ENCODE data around the gene ITFG2. TPM values are rescaled to one million over a fixed set of nuclear protein-coding genes. Genes with fewer than 3 reads are reported as not detected.

ITFG2 gene
- total and polyA plus RNA-seq, 2 experiments from 2014 or later: 15.7 to 19.1 TPM

DNA sequence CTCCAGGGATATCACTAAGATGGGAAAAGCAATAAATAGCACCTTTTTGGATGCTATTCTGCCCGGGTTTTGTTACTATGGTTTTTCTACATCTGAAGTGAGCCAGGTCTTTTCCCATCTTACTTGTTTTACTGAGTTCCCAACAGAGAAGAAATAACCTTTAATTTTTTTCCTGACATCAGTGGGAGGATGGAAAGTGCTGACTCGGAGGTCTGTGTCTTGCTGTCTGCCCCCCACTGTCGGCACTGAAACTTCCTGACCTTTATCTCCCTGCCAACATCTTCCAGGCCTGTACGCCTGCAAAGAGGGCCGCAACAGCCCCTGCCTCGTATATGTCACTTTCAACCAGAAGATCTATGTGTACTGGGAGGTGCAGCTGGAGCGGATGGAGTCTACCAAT is 11.0 kb downstream of the ITFG2 start:
- H3K79me2 ChIP-seq (ENCODE audit: insufficient read depth): no peaks in the 10 kb centered on the region
- H3K27me3 ChIP-seq (replicated peaks; ENCODE audit: insufficient read depth): no peaks in the 10 kb centered on the region
- no peaks in the 10 kb centered on the region for H3K9me2 ChIP-seq (ENCODE audit: insufficient read depth)
- WGBS, 2 experiments (ENCODE audit: low coverage in 1 of 2, low lambda C conversion rate in 2 of 2, missing lambda C conversion rate in 2 of 2): 82% methylated on average over 7 of the region's 7 CpGs
- no peak overlapping the region for H2AFZ ChIP-seq
- peaks cover 6% of the 10 kb centered on the region; the same call in 1 of the 2 replicates for H3K36me3 ChIP-seq (ENCODE audit: low read depth)
- no peak for TF ChIP-seq EZH2phosphoT487 (IDR thresholded peaks at IDR 0.05; ENCODE audit: insufficient read depth, low read depth)
- TF ChIP-seq EZH2 (IDR thresholded peaks at IDR 0.05; ENCODE audit: insufficient read depth, poor library complexity, severe bottlenecking): no peak
- H3K27ac ChIP-seq: no peak overlapping the region
- no peak overlapping the region for H3K4me2 ChIP-seq (ENCODE audit: unreplicated experiment)
- H3F3A ChIP-seq (ENCODE audit: insufficient read depth): no peaks in the 10 kb centered on the region
- DNase-seq: no peak
- no peaks in the 10 kb centered on the region for H3K9me3 ChIP-seq (ENCODE audit: low read depth)
- in situ Hi-C loops (cut with MboI): no loop called here
- no peak overlapping the region for H3K4me3 ChIP-seq
- H3K9ac ChIP-seq: no peak overlapping the region
- no peaks in the 10 kb centered on the region for H4K20me1 ChIP-seq (ENCODE audit: insufficient read depth)
- H3K4me1 ChIP-seq (ENCODE audit: insufficient read depth): no peaks in the 10 kb centered on the region

DNA sequence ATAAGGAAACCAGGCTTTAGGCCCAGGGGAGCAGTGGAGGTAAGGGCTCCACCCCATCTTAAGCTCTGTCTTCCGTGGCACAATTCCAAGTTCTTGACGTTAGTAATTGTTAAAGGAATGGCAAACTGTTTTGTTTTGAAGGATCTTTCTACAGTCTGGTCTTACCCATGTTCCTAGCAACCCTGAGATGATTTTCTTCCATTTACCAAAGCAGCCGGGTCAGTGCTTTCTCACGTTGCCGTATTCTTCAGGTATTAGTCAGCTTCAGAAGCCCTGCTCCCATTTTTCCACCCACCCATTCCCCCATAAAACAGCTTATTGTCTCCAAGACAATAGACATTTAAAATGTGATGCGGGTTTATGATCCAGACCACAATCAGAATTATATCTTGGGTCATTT is 12.1 kb downstream of the ITFG2 start:
- no peak for DNase-seq
- H4K20me1 ChIP-seq (ENCODE audit: insufficient read depth): no peaks in the 10 kb centered on the region
- no peaks in the 10 kb centered on the region for H3K9me3 ChIP-seq (ENCODE audit: low read depth)
- no peaks in the 10 kb centered on the region for H3K4me1 ChIP-seq (ENCODE audit: insufficient read depth)
- no peak overlapping the region for H2AFZ ChIP-seq
- H3K4me2 ChIP-seq (ENCODE audit: unreplicated experiment): no peak overlapping the region
- H3F3A ChIP-seq (ENCODE audit: insufficient read depth): no peaks in the 10 kb centered on the region
- no peak overlapping the region for H3K27ac ChIP-seq
- WGBS, 2 experiments (ENCODE audit: low coverage in 1 of 2, low lambda C conversion rate in 2 of 2, missing lambda C conversion rate in 2 of 2): 83 to 87% methylated on average over 6 of the region's 6 CpGs
- H3K4me3 ChIP-seq: no peak overlapping the region
- H3K9ac ChIP-seq: no peak overlapping the region
- TF ChIP-seq EZH2 (IDR thresholded peaks at IDR 0.05; ENCODE audit: insufficient read depth, poor library complexity, severe bottlenecking): no peak
- no peak for TF ChIP-seq EZH2phosphoT487 (IDR thresholded peaks at IDR 0.05; ENCODE audit: insufficient read depth, low read depth)
- in situ Hi-C loops (cut with MboI): no loop called here
- no peaks in the 10 kb centered on the region for H3K27me3 ChIP-seq (replicated peaks; ENCODE audit: insufficient read depth)
- no peaks in the 10 kb centered on the region for H3K9me2 ChIP-seq (ENCODE audit: insufficient read depth)
- H3K36me3 ChIP-seq (ENCODE audit: low read depth): peaks cover 6% of the 10 kb centered on the region; the same call in 1 of the 2 replicates
- no peaks in the 10 kb centered on the region for H3K79me2 ChIP-seq (ENCODE audit: insufficient read depth)

DNA sequence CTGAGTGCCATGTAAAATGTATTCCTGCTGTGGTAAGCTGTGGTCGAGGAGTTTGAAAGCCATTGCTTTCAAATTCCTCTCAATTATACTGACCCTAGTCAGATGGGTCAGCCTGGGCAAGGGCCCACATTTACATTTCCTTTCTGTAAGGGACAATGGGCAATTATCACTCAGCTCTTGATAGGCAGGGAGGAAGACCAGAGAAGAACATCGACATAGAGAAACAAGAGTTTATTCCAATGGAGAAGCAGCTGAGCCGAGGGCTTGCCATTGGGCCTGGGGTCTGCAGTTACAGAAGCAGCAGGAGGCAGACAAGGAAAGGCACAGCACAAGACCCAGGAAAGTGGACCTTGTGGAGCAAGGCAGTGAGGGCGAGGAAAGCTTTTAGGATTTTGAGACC is 12.7 kb downstream of the ITFG2 start:
- Histone ChIP-seq H3K4me3 (no peak overlapping the region), H3K27ac (no peak overlapping the region), H3K9ac (no peak overlapping the region), H3K4me1 (ENCODE audit: insufficient read depth) (no peaks in the 10 kb centered on the region), H3K4me2 (ENCODE audit: unreplicated experiment) (no peak overlapping the region), H2AFZ (no peak overlapping the region), H3K36me3 (ENCODE audit: low read depth) (peaks cover 6% of the 10 kb centered on the region; the same call in 1 of the 2 replicates), H3F3A (ENCODE audit: insufficient read depth) (no peaks in the 10 kb centered on the region), H3K79me2 (ENCODE audit: insufficient read depth) (no peaks in the 10 kb centered on the region), H3K9me2 (ENCODE audit: insufficient read depth) (no peaks in the 10 kb centered on the region), H3K9me3 (ENCODE audit: low read depth) (no peaks in the 10 kb centered on the region), H3K27me3 (replicated peaks; ENCODE audit: insufficient read depth) (no peaks in the 10 kb centered on the region), H4K20me1 (ENCODE audit: insufficient read depth) (no peaks in the 10 kb centered on the region)
- in situ Hi-C loops (cut with MboI): no loop called here
- TF ChIP-seq EZH2 (IDR thresholded peaks at IDR 0.05; ENCODE audit: insufficient read depth, poor library complexity, severe bottlenecking): no peak
- no peak for TF ChIP-seq EZH2phosphoT487 (IDR thresholded peaks at IDR 0.05; ENCODE audit: insufficient read depth, low read depth)
- no peak for DNase-seq
- WGBS, 2 experiments (ENCODE audit: low coverage in 1 of 2, low lambda C conversion rate in 2 of 2, missing lambda C conversion rate in 2 of 2): 85 to 87% methylated on average over 4 of the region's 4 CpGs

DNA sequence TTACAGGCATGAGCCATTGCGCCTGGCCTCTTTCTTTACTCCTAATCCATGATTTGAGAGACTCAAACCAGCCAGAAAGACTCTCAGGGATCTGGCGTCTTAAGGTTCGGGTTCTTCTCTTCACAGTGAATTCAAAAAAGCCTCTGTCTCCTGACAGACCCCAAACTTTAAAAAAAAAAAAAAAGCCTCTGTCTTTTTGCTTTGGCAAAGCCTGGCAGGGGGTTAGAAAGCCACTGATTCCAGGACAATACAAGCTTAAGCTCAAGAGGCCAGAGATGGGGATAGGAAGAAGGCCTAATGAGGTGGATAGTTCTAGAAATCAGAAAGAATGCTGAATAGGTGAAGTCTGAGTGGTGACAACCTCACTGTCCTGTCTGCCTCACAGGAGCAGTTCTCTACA is 13.6 kb downstream of the ITFG2 start:
- Histone ChIP-seq H3K36me3 (ENCODE audit: low read depth) (peaks cover 6% of the 10 kb centered on the region; the same call in 1 of the 2 replicates), H3K9ac (no peak overlapping the region), H3F3A (ENCODE audit: insufficient read depth) (no peaks in the 10 kb centered on the region), H4K20me1 (ENCODE audit: insufficient read depth) (no peaks in the 10 kb centered on the region), H3K79me2 (ENCODE audit: insufficient read depth) (no peaks in the 10 kb centered on the region), H3K27me3 (replicated peaks; ENCODE audit: insufficient read depth) (no peaks in the 10 kb centered on the region), H3K9me3 (ENCODE audit: low read depth) (no peaks in the 10 kb centered on the region), H3K4me2 (ENCODE audit: unreplicated experiment) (no peak overlapping the region), H3K4me1 (ENCODE audit: insufficient read depth) (no peaks in the 10 kb centered on the region), H3K27ac (no peak overlapping the region), H3K4me3 (no peak overlapping the region), H3K9me2 (ENCODE audit: insufficient read depth) (no peaks in the 10 kb centered on the region), H2AFZ (no peak overlapping the region)
- TF ChIP-seq EZH2 (IDR thresholded peaks at IDR 0.05; ENCODE audit: insufficient read depth, poor library complexity, severe bottlenecking) (no peak), EZH2phosphoT487 (IDR thresholded peaks at IDR 0.05; ENCODE audit: insufficient read depth, low read depth) (no peak)
- WGBS, 2 experiments (ENCODE audit: low coverage in 1 of 2, low lambda C conversion rate in 2 of 2, missing lambda C conversion rate in 2 of 2): 93 to 96% methylated on average over 3 of the region's 3 CpGs
- in situ Hi-C loops (cut with MboI): no loop called here
- no peak for DNase-seq

Measured in GM23248 (cell line).